Stimulated activated CD4-positive, alpha-beta T cell treated with anti-CD3 and anti-CD28 coated beads, TNF-alpha, amount 100 ng/mL, for 48 hours (primary cell): Measurements from ENCODE around the gene WDR72.
"Not testable (repeated sequence)": the region's sequence is repeated elsewhere in the genome, so short reads cannot be mapped to it uniquely, and the experiment has no call there.

ENCODE experiments used
- DNase-seq, 3 donors: peaks; one replicate each; pipeline ENCODE4 v3.0.0-alpha.2; 2020; ENCODE audit warnings: low read depth in 3 of 3

The WDR72 gene

GRCh38 chr15:53759411-53759931 is at the start of gene WDR72:
WDR72 (minus strand) TSS chr15:53759663; CDS start chr15:53733149, 26,514 bp downstream.
- DNase-seq, result no peak

- no peak for DNase-seq
Measured at GRCh38 chr15:53808058-53808706, 48.7 kb upstream of the WDR72 start.

- no peak for DNase-seq
Measured at GRCh38 chr15:53807501-53807900, 48.0 kb upstream of the WDR72 start.

- no peak for DNase-seq
Measured at GRCh38 chr15:53802672-53803071, 43.2 kb upstream of the WDR72 start.

GRCh38 chr15:53791581-53791980 is 32.1 kb upstream of the WDR72 start:
- no peak for DNase-seq

GRCh38 chr15:53789654-53790375 is 30.4 kb upstream of the WDR72 start:
- no peak for DNase-seq

GRCh38 chr15:53786401-53786800 is 26.9 kb upstream of the WDR72 start:
- no peak for DNase-seq

- DNase-seq, result not testable (repeated sequence)
Measured at GRCh38 chr15:53785241-53785640, 25.8 kb upstream of the WDR72 start.

- DNase-seq, result no peak
Measured at GRCh38 chr15:53762916-53763315, 3.5 kb upstream of the WDR72 start.

- no peak for DNase-seq
Measured at GRCh38 chr15:53758412-53758811, 1.1 kb downstream of the WDR72 start.

- DNase-seq, result no peak
Measured at GRCh38 chr15:53757906-53758305, 1.6 kb downstream of the WDR72 start.

- no peak for DNase-seq
Measured at GRCh38 chr15:53753813-53754212, 5.7 kb downstream of the WDR72 start.

- DNase-seq, result no peak
Measured at GRCh38 chr15:53752406-53752805, 7.1 kb downstream of the WDR72 start.

GRCh38 chr15:53747501-53748068 is 11.9 kb downstream of the WDR72 start:
- DNase-seq, result no peak

- DNase-seq, result no peak
Measured at GRCh38 chr15:53746101-53746500, 13.4 kb downstream of the WDR72 start.

GRCh38 chr15:53739651-53740050 is 19.8 kb downstream of the WDR72 start:
- no peak for DNase-seq

- no peak for DNase-seq
Measured at GRCh38 chr15:53739187-53739586, 20.3 kb downstream of the WDR72 start.

- no peak for DNase-seq
Measured at GRCh38 chr15:53721334-53722087, 38.0 kb downstream of the WDR72 start.

- DNase-seq, result no peak
Measured at GRCh38 chr15:53716909-53717876, 42.3 kb downstream of the WDR72 start.

- no peak for DNase-seq
Measured at GRCh38 chr15:53713218-53713617, 46.2 kb downstream of the WDR72 start.

GRCh38 chr15:53710906-53711305 is 48.6 kb downstream of the WDR72 start:
- DNase-seq, result no peak
